DND-41 (cell line): ENCODE data around the gene RUNX2.

Experiments
- ATAC-seq: fragments of 200-7000 bp; cut with Tn5 transposase; 3 replicates; pipeline ENCODE4 v1.9.1; 2021; ENCODE audit warnings: low read depth; ENCODE audit not compliant: insufficient read depth
- DNase-seq: peaks from one replicate; pipeline ENCODE4 v3.0.0-alpha.2; 2020
- H2AFZ ChIP-seq: 2 replicates; pipeline ENCODE4 v1.6.0; 2012; ENCODE audit warnings: low read depth, low read length
- H3K27ac ChIP-seq: 2 replicates; pipeline ENCODE4 v1.5.1; 2012; ENCODE audit warnings: low read length, inconsistent platforms
- H3K27me3 ChIP-seq: fragments of 200-600 bp; sonication (generic); 2 replicates; pipeline ENCODE4 v1.6.0; 2012; ENCODE audit warnings: low read length, mild to moderate bottlenecking, inconsistent platforms; ENCODE audit not compliant: insufficient read depth, poor library complexity
- H3K36me3 ChIP-seq: 2 replicates; pipeline ENCODE4 v1.5.1; 2012; ENCODE audit warnings: low read length, inconsistent platforms; ENCODE audit not compliant: insufficient read depth
- H3K4me1 ChIP-seq: 2 replicates; pipeline ENCODE4 v1.5.1; 2012; ENCODE audit warnings: mild to moderate bottlenecking, low read length; ENCODE audit not compliant: insufficient read depth
- H3K4me2 ChIP-seq: 2 replicates; pipeline ENCODE4 v1.6.0; 2012; ENCODE audit warnings: mild to moderate bottlenecking, moderate library complexity, low read length, inconsistent platforms; ENCODE audit not compliant: insufficient read depth
- H3K4me3 ChIP-seq, 2 experiments: fragments of 200-600 bp in 1 of 2; shearing (Covaris generic) in 1 of 2; 2 replicates each; pipeline ENCODE4 v1.5.1; 2012 to 2016; ENCODE audit warnings: inconsistent platforms in 2 of 2, low read length in 2 of 2, mild to moderate bottlenecking in 2 of 2, low read depth in 1 of 2, moderate library complexity in 1 of 2
- H3K79me2 ChIP-seq: 2 replicates; pipeline ENCODE4 v1.6.0; 2012; ENCODE audit warnings: low read length, inconsistent platforms; ENCODE audit not compliant: insufficient read depth
- H3K9ac ChIP-seq: 2 replicates; pipeline ENCODE4 v1.6.0; 2012; ENCODE audit warnings: low read depth, mild to moderate bottlenecking, inconsistent platforms, low read length, moderate library complexity
- H3K9me3 ChIP-seq: 2 replicates; pipeline ENCODE4 v1.5.1; 2012; ENCODE audit warnings: low read length, moderate library complexity, mild to moderate bottlenecking, inconsistent platforms; ENCODE audit not compliant: insufficient read depth, severe bottlenecking
- H4K20me1 ChIP-seq: 2 replicates; pipeline ENCODE4 v1.6.0; 2012; ENCODE audit warnings: low read length; ENCODE audit not compliant: insufficient read depth
- EZH2 ChIP-seq: IDR thresholded peaks from 3 replicates; pipeline ENCODE4 v1.6.1; 2012; ENCODE audit warnings: borderline replicate concordance, low read depth, mild to moderate bottlenecking, moderate library complexity, low read length, inconsistent platforms; ENCODE audit not compliant: severe bottlenecking
- TF ChIP-seq, protein P1 (sequence below): IDR thresholded peaks from 2 replicates; pipeline ENCODE4 v1.5.1; 2012; ENCODE audit warnings: borderline replicate concordance, low read length, moderate library complexity, mild to moderate bottlenecking; ENCODE audit not compliant: poor library complexity, severe bottlenecking; ENCODE audit errors: extremely low read depth

RUNX2 gene

DNA sequence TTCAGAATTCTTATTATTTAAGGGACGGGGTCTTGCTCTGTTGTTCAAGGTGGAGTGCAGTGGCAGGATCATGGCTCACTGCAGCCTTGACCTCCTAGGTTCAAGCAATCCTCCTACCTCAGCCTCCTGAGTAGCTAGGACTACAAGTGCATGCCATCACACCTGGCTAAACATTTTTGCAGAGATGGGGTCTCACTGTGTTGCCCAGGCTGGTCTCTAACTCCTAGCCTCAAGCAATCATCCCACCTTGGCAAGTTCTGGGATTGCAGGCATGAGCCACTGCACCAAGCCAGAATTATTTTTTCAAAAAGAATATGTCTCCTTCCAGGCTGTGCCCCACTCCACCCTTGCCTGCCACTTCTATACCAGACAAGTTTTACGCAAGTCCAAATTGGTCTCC is 239.7 kb downstream of the RUNX2 start:
- H3K27me3 ChIP-seq: no peaks in the 10 kb centered on the region
- no peaks in the 10 kb centered on the region for H4K20me1 ChIP-seq
- no peak overlapping the region for H3K4me2 ChIP-seq
- TF ChIP-seq EZH2: no peak
- TF ChIP-seq, protein P1, sequence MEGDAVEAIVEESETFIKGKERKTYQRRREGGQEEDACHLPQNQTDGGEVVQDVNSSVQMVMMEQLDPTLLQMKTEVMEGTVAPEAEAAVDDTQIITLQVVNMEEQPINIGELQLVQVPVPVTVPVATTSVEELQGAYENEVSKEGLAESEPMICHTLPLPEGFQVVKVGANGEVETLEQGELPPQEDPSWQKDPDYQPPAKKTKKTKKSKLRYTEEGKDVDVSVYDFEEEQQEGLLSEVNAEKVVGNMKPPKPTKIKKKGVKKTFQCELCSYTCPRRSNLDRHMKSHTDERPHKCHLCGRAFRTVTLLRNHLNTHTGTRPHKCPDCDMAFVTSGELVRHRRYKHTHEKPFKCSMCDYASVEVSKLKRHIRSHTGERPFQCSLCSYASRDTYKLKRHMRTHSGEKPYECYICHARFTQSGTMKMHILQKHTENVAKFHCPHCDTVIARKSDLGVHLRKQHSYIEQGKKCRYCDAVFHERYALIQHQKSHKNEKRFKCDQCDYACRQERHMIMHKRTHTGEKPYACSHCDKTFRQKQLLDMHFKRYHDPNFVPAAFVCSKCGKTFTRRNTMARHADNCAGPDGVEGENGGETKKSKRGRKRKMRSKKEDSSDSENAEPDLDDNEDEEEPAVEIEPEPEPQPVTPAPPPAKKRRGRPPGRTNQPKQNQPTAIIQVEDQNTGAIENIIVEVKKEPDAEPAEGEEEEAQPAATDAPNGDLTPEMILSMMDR: no peak
- H3K4me1 ChIP-seq: peaks cover 19% of the 10 kb centered on the region
- H2AFZ ChIP-seq: no peak overlapping the region
- H3K9me3 ChIP-seq: no peaks in the 10 kb centered on the region
- ATAC-seq: no peak
- no peak overlapping the region; the same call in 1 of the 2 replicates for H3K27ac ChIP-seq
- H3K36me3 ChIP-seq: no peaks in the 10 kb centered on the region
- H3K79me2 ChIP-seq: no peaks in the 10 kb centered on the region
- no peak for DNase-seq
- no peak overlapping the region for H3K9ac ChIP-seq
- no peak overlapping the region for H3K4me3 ChIP-seq

DNA sequence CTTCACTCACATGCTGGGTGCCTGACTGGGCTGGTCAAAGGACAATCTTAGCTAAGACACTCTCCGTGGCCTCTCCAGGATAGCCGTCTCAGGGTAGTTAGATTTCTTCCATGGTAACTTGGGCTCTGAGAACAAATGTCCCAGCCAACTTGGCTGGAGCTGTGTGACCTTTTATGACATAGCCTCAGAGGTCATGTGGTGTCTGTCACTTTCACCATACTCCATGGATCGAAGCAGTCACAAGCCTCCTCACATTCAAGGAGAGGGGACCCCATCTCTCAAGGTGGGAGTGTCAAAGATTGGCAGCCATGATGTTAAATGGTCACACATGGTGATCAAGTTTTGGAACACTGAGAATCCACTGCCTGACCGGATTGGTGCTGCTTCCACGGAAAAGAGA is 240.5 kb downstream of the RUNX2 start:
- no peaks in the 10 kb centered on the region for H3K36me3 ChIP-seq
- TF ChIP-seq, protein P1: no peak
- TF ChIP-seq EZH2: no peak
- ATAC-seq: no peak
- H3K4me1 ChIP-seq: peaks cover 19% of the 10 kb centered on the region
- peak overlapping the region; percentile 74; the same call in 1 of the 2 replicates for H3K27ac ChIP-seq
- no peak overlapping the region for H3K9ac ChIP-seq
- H3K4me2 ChIP-seq: no peak overlapping the region
- H2AFZ ChIP-seq: no peak overlapping the region
- no peaks in the 10 kb centered on the region for H4K20me1 ChIP-seq
- no peak for DNase-seq
- H3K27me3 ChIP-seq: no peaks in the 10 kb centered on the region
- no peak overlapping the region for H3K4me3 ChIP-seq
- no peaks in the 10 kb centered on the region for H3K9me3 ChIP-seq
- no peaks in the 10 kb centered on the region for H3K79me2 ChIP-seq

- Histone ChIP-seq H2AFZ (peak overlapping the region; percentile 41; the same call in 1 of the 2 replicates), H3K4me2 (no peak overlapping the region), H3K27ac (peak overlapping the region; percentile 74), H4K20me1 (no peaks in the 10 kb centered on the region), H3K4me3 (no peak overlapping the region), H3K79me2 (no peaks in the 10 kb centered on the region), H3K9me3 (no peaks in the 10 kb centered on the region), H3K4me1 (peaks cover 20% of the 10 kb centered on the region), H3K9ac (no peak overlapping the region), H3K27me3 (no peaks in the 10 kb centered on the region), H3K36me3 (no peaks in the 10 kb centered on the region)
- peak; percentile 71 for ATAC-seq
- no peak for TF ChIP-seq EZH2
- TF ChIP-seq, protein P1: no peak
- peak; percentile 39 for DNase-seq
These were observed 241.2 kb downstream of the RUNX2 start for GRCh38 chr6:45569210-45569945.
